Activated naive CD8-positive, alpha-beta T cell (primary cell): Measurements from ENCODE around the gene FAM236B.
"Not testable (repeated sequence)": the region's sequence is repeated elsewhere in the genome, so short reads cannot be mapped to it uniquely, and the experiment has no call there.

ENCODE experiments used
- H3K27ac Mint-ChIP-seq: one replicate; pipeline ENCODE4 v1.8.0; 2021; ENCODE audit warnings: mixed read lengths
- H3K27me3 Mint-ChIP-seq: one replicate; pipeline ENCODE4 v1.8.0; 2021; ENCODE audit warnings: mixed read lengths
- H3K36me3 Mint-ChIP-seq: one replicate; pipeline ENCODE4 v1.8.0; 2021; ENCODE audit warnings: mixed read lengths
- H3K4me1 Mint-ChIP-seq: one replicate; pipeline ENCODE4 v1.8.0; 2021; ENCODE audit warnings: low read depth, mixed read lengths
- H3K4me3 Mint-ChIP-seq: one replicate; pipeline ENCODE4 v1.8.0; 2021; ENCODE audit warnings: mild to moderate bottlenecking, mixed read lengths
- H3K9me3 Mint-ChIP-seq: one replicate; pipeline ENCODE4 v1.8.0; 2021; ENCODE audit warnings: low read depth, mixed read lengths

Gene FAM236B

DNA sequence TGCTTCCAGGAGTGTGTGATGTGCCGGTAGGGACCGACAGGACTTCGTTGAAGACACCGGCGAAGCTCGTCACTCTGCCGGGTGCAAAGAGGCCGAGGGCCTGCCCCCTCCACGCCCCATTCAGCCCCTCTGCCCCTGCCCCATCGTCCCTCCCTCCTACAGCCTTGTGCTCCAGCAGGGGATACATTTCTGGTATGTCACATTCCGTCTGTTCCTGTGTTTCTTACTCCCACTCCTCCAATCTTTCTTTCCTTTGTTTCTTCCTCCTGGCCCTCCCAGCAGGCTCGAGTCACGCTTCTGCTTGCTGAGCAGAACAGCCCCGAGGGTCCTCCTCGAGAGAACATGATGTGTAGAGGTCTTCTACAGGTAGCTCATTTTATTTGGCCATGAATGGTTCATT is at the start of gene FAM236B:
TSS of gene FAM236B (minus strand) at position 101 of the 400 bp plus-strand sequence. CDS start at position 1, 100 bp downstream.
- not testable (repeated sequence) for H3K4me1 Mint-ChIP-seq, H3K9me3 Mint-ChIP-seq, H3K4me3 Mint-ChIP-seq, H3K27ac Mint-ChIP-seq, H3K27me3 Mint-ChIP-seq, H3K36me3 Mint-ChIP-seq

DNA sequence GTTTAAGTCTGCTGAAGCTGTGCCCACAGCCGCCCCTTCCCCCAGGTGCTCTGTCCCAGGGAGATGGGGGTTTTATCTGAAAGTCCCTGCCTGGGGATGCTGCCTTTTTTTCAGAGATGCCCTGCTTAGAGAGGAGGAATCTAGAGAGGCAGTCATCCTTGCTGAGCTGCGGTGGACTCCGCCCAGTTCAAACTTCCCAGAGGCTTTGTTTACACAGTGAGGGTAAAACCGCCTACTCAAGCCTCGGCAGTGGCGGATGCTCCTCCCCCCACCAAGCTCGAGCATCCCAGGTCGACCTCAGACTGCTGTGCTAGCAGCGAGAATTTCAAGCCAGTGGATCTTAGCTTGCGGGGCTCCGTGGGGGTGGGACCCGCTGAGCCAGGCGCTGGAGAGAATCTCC is 48.2 kb upstream of the FAM236B start:
- H3K9me3 Mint-ChIP-seq, H3K36me3 Mint-ChIP-seq, H3K4me3 Mint-ChIP-seq, H3K27ac Mint-ChIP-seq, H3K27me3 Mint-ChIP-seq, H3K4me1 Mint-ChIP-seq: not testable (repeated sequence)

DNA sequence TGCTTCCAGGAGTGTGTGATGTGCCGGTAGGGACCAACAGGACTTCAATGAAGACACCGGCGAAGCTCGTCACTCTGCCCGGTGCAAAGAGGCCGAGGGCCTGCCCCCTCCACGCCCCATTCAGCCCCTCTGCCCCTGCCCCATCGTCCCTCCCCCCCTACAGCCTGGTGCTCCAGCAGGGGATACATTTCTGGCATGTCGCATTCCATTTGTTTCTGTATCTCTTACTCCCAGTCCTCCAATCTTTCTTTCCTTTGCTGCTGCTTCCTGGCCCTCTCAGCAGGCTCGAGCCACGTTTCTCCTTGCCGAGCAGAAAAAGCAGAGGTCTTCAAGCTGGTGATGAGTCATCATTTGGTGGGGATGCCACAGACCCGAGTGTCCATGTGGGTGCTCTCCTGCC is 25.6 kb upstream of the FAM236B start, which contains the start of gene FAM236D:
TSS of gene FAM236D (minus strand) at position 101 of the 400 bp plus-strand sequence. CDS start at position 1, 100 bp downstream.
- H3K36me3 Mint-ChIP-seq, H3K9me3 Mint-ChIP-seq, H3K4me3 Mint-ChIP-seq, H3K4me1 Mint-ChIP-seq, H3K27me3 Mint-ChIP-seq, H3K27ac Mint-ChIP-seq: not testable (repeated sequence)

DNA sequence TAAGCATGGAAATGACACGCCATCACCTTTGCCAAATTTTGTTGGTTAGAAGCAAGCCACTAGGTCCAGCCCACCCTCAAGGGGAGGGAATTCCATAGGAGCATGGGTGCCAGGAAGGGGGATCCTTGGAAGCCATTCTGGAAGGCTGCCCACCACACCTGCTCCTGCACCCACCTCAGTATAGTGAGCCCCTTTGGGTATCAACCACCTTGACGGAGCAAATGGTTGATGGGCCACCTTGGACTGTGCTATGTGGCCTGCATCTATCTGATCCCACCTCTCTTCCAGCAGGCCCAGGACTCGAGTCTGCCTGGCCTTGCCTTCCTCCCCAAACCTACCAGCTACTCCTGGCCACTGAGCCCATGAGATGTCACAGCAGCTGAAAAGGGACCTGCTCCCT is 7.9 kb upstream of the FAM236B start:
- H3K27ac Mint-ChIP-seq, H3K27me3 Mint-ChIP-seq, H3K4me1 Mint-ChIP-seq, H3K9me3 Mint-ChIP-seq, H3K36me3 Mint-ChIP-seq, H3K4me3 Mint-ChIP-seq: not testable (repeated sequence)

DNA sequence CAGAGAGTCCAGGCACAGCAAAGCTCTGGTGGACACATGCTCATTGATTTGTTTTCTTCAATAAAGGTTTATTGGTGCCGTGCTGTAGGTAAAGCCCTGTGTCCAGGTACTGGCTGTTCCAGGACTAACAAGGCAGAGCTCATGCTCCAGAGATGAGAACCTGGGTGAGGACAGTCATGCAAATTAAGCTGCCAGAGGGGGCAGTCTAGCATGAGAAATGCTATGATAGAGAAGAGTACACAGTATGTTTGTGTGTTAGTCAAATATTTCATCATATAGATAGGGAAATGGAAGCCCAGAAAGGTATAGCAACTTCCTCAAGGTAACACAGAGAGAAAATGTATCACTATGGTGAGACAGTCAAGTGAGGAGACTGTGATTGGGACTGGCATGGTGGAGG is 5.7 kb upstream of the FAM236B start:
- H3K4me3 Mint-ChIP-seq, H3K9me3 Mint-ChIP-seq, H3K36me3 Mint-ChIP-seq, H3K4me1 Mint-ChIP-seq, H3K27ac Mint-ChIP-seq, H3K27me3 Mint-ChIP-seq: not testable (repeated sequence)

DNA sequence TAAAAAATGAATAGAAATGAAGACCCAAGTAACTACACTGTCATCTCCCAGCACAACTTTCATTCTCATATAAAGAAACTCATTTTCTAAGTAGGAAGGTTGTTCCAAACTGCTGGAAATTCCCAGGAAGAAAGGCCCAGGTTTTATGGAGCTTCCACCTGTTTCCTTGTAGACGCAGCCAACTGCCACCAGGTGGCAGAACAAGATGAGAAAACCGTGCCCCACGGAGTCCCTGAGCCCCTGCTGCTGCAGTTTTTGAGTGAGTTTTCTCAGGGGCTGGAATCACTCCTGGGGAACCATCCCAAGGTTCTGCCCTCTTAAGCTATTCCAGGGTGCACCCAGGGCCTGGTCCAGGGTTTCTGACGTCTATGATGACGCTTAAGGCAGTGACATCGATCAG is 1.5 kb upstream of the FAM236B start:
- H3K27ac Mint-ChIP-seq, H3K27me3 Mint-ChIP-seq, H3K36me3 Mint-ChIP-seq, H3K4me1 Mint-ChIP-seq, H3K9me3 Mint-ChIP-seq, H3K4me3 Mint-ChIP-seq: not testable (repeated sequence)

DNA sequence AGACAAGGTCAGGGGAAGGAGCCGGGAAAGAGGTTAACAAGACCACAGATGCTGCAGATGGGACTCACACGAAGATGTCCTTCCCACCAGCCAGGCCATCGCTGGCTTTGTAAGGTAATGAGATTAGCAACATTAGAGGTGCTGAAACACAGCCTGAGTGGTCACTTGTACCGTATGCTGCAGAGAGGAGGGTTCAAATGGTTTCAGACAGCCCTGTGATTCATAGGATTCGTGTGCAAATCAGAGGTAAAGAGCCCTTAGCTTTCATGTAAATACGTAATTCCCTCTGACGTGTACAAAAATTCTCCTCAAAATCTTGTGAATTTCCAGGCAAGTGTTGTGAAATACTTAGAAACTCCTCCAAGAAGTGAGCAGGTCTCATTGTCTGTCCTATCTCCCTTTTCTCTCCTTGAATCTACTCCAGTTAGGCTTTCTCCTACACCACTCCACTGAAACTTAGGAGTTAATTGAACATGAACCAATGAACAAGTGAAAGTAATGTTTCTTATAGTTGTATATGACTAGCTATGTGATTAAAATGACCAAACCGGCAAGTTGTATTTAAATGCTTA is 991 bp upstream of the FAM236B start:
- not testable (repeated sequence) for H3K9me3 Mint-ChIP-seq, H3K27me3 Mint-ChIP-seq, H3K27ac Mint-ChIP-seq, H3K36me3 Mint-ChIP-seq, H3K4me1 Mint-ChIP-seq, H3K4me3 Mint-ChIP-seq

DNA sequence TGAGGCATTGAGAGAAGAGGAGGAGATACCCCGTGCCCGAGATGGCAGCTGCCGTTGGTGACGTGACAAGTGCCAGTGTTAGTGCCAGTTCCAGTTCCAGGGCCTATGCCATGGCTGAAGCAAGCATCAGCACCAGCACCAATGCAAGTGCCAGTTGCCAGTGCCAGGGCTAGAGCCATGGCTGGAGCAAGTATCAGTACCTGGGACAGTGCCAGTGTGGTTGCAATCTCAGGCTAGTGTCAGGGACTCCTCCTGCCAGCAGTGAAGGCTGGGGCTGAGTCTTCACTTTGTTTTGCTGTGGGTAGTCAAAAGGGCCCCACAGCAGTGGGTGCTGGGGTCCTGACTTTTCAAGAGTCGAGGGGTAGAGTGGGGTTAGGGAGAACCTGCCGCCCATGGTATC is 4.3 kb downstream of the FAM236B start:
- not testable (repeated sequence) for H3K27me3 Mint-ChIP-seq, H3K4me3 Mint-ChIP-seq, H3K36me3 Mint-ChIP-seq, H3K4me1 Mint-ChIP-seq, H3K9me3 Mint-ChIP-seq, H3K27ac Mint-ChIP-seq

DNA sequence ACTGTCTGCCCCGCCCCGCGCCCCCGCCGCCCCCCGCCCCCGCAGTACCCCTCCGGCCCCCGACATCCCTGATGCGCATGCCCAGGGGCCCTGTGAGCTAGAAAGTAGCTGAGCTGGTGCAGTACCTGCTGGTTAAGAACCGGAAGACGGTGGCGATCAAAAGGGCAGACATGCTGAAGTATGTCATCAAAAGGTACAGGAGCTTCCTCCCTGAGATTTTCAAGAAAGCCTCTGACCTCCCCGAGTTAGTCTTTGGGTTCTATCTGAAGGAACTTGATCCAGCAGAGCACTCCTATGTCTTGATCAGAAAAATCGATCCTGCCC is 5.0 kb downstream of the FAM236B start:
- H3K27me3 Mint-ChIP-seq, H3K9me3 Mint-ChIP-seq, H3K27ac Mint-ChIP-seq, H3K36me3 Mint-ChIP-seq, H3K4me1 Mint-ChIP-seq, H3K4me3 Mint-ChIP-seq: not testable (repeated sequence)

DNA sequence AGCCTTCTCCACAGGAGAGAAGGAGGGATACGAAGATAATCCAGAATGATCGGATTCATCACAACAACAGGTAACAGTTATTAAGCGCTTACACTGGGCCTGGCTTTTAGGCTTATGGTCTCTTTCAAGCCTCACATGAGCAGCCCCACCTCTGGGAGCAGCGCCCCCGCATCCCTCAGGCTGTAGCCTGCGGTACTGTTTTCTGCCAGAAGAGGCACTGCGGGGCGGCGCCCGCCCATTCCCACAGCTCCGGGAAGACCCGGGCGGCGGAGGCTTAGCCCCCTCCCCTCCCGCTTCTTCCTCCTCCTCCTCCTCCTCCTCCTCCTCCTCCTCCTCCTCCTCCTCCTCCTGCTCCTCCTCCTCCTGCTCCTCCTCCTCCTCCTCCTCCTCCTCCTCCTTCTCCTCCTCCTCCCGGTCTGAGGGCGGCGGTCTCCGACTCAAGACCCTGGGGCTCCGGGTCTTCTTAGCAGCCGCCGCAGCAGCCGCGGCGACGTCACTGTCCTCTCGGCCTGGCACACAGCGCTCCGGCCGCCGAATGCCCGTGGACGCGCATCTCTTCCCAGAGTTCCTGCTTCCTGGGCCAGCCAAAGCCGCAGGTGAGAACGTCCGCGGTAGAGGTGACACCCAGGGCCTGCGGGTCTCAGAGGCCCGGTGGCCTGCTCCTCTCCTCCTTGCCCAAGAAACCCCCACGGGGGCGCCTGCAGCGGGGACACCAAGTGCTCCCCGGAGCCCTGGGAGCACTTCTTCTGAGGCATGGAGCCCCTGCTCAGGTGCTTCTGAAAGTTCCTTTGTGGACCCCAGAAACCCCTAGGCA is 5.6 kb downstream of the FAM236B start, which contains the start of gene DMRTC1B:
TSS of gene DMRTC1B (plus strand) at position 238 of the 814 bp plus-strand sequence. CDS start 68,246 bp downstream, outside the sequence.
- H3K4me3 Mint-ChIP-seq, H3K36me3 Mint-ChIP-seq, H3K27ac Mint-ChIP-seq, H3K27me3 Mint-ChIP-seq, H3K4me1 Mint-ChIP-seq, H3K9me3 Mint-ChIP-seq: not testable (repeated sequence)

DNA sequence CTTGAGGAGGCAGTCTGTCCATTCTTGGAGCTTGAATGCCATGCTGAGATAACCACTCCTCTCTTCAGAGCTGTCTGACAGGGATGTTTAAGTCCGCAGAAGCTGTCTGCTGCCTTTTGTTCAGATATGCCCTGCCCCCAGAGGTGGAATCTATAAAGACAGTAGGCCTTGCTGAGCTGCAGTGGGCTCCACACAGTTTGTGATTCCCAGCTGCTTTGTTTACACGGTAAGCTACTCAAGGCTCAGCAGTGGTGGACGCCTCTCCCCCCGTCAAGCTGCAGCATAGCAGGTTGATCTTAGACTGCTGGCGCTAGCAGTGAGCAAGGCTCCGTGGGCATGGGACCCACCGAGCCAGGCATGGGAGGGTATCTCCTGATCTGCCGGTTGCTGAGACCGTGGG is 22.0 kb downstream of the FAM236B start:
- H3K9me3 Mint-ChIP-seq, H3K4me1 Mint-ChIP-seq, H3K36me3 Mint-ChIP-seq, H3K27me3 Mint-ChIP-seq, H3K27ac Mint-ChIP-seq, H3K4me3 Mint-ChIP-seq: not testable (repeated sequence)

DNA sequence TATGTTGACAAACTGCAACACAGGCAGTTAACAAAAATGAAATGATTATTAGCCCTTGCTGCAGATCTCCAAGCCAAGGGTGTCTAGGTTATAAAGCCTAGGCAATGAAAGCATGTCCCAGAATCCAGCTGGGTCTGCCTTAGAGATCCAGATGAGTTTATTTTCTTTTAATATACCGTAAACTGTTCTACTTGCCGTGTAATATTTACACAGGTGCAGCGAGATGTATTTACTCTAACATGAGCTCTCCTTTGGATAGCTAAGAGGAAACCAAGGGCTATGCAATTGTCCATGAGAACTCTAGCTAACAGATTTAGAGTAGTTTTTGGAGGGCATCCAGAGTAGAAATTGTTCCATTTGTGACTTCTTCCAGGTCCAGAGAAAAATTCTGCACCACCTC is 33.9 kb downstream of the FAM236B start:
- H3K27me3 Mint-ChIP-seq, H3K4me3 Mint-ChIP-seq, H3K36me3 Mint-ChIP-seq, H3K9me3 Mint-ChIP-seq, H3K27ac Mint-ChIP-seq, H3K4me1 Mint-ChIP-seq: not testable (repeated sequence)

DNA sequence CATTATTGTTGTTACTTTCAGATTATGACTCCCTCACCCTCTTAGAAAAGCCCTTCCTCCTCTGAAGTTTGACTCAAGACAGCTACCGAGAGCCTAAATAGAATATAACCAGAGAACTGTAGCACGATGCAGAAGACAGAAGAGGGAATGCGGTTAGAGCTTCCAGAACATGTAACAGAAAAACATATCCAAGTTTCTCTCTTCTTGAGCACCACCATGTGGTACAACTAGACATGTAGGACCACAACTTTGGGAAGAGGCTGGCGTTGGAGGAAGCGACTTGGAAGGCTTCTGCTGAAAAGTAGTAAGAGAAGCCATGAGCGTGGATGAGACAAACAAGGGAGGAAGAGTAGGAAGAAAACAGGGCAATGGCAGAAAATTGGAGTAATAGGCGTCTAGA is 36.9 kb downstream of the FAM236B start:
- H3K4me3 Mint-ChIP-seq, H3K4me1 Mint-ChIP-seq, H3K27ac Mint-ChIP-seq, H3K36me3 Mint-ChIP-seq, H3K27me3 Mint-ChIP-seq, H3K9me3 Mint-ChIP-seq: not testable (repeated sequence)

DNA sequence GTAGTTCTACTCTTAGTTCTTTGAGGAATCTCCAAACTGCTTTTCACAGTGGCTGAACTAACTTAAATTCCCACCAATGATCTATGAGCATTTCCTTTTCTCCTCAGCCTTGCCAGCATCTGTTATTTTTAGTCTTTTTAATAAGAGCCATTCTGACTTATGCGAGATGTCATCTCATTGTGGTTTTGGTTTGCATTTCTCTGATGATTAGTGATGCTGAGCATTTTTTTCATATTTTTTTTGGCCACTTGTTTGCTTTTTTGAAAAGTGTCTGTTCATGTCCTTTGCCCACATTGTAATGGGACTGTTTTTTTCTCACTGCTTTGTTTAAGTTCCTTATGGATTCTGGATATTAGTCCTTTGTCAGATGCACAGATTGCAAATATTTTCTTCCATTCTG is 46.9 kb downstream of the FAM236B start:
- no peak overlapping the region for H3K27ac Mint-ChIP-seq
- H3K36me3 Mint-ChIP-seq = no peaks in the 10 kb centered on the region
- H3K4me3 Mint-ChIP-seq = no peak overlapping the region
- H3K4me1 Mint-ChIP-seq = no peaks in the 10 kb centered on the region
- no peaks in the 10 kb centered on the region for H3K9me3 Mint-ChIP-seq
- peaks cover 7% of the 10 kb centered on the region for H3K27me3 Mint-ChIP-seq

DNA sequence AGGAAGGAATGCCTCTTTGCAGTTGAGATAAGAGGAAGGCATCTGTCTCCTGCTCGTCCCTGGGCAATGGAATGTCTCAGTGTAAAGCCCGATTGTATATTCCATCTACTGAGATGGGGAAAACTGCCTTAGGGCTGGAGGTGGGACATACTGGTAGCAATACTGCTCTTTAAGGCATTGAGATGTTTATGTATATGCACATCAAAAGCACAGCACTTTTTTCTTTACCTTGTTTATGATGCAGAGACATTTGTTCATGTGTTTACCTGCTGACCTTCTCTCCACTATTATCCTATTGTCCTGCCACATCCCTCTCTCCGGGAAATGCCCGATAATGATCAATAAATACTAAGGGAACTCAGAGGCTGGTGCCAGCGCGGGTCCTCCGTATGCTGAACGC is 48.8 kb downstream of the FAM236B start:
- not testable (repeated sequence) for H3K27ac Mint-ChIP-seq, H3K4me3 Mint-ChIP-seq, H3K9me3 Mint-ChIP-seq, H3K36me3 Mint-ChIP-seq, H3K27me3 Mint-ChIP-seq, H3K4me1 Mint-ChIP-seq
